ENCODE measurements around the gene ZNF710.
"Not testable (repeated sequence)": the region's sequence is repeated elsewhere in the genome, so short reads cannot be mapped to it uniquely, and the experiment has no call there.

The ZNF710 gene

GRCh38 chr15:90062973-90063769 lies 62.0 kb downstream of the ZNF710 start:
- DNase-seq = no peak

GRCh38 chr15:90063770-90064247 lies 62.7 kb downstream of the ZNF710 start:
- no peak for DNase-seq

GRCh38 chr15:90064911-90065681 lies 64.0 kb downstream of the ZNF710 start:
- DNase-seq = no peak

- no peak for DNase-seq
Observed at GRCh38 chr15:90065682-90066049, 64.5 kb downstream of the ZNF710 start.

- no peak for DNase-seq
Observed at GRCh38 chr15:90067181-90067952, 66.2 kb downstream of the ZNF710 start.

GRCh38 chr15:90067953-90068606 lies 67.0 kb downstream of the ZNF710 start:
- no peak for DNase-seq

- DNase-seq = not testable (repeated sequence)
Observed at GRCh38 chr15:90070623-90071022, 69.5 kb downstream of the ZNF710 start.

- peak; percentile 23 for DNase-seq
Observed at GRCh38 chr15:90071220-90071807, 70.2 kb downstream of the ZNF710 start.

GRCh38 chr15:90072978-90073640 lies 72.0 kb downstream of the ZNF710 start:
- no peak for DNase-seq

- DNase-seq = no peak
Observed at GRCh38 chr15:90074023-90074422, 72.9 kb downstream of the ZNF710 start.

- DNase-seq = no peak
Observed at GRCh38 chr15:90074916-90075315, 73.8 kb downstream of the ZNF710 start.

- no peak for DNase-seq
Observed at GRCh38 chr15:90075420-90076289, 74.5 kb downstream of the ZNF710 start.

- no peak for DNase-seq
Observed at GRCh38 chr15:90076716-90077115, 75.6 kb downstream of the ZNF710 start.

- no peak for DNase-seq
Observed at GRCh38 chr15:90078965-90079364, 77.8 kb downstream of the ZNF710 start.

GRCh38 chr15:90079619-90080457 lies 78.7 kb downstream of the ZNF710 start:
- no peak for DNase-seq

GRCh38 chr15:90080458-90080755 lies 79.3 kb downstream of the ZNF710 start:
- no peak for DNase-seq

- no peak for DNase-seq
Observed at GRCh38 chr15:90080818-90081393, 79.8 kb downstream of the ZNF710 start.

- DNase-seq = no peak
Observed at GRCh38 chr15:90082140-90082715, 81.1 kb downstream of the ZNF710 start.

- no peak for DNase-seq
Observed at GRCh38 chr15:90083419-90083818, 82.3 kb downstream of the ZNF710 start.
